NCI-H82 treated with DMSO at 0.1 percent for 48 hours (cell line): ENCODE data around the gene KRTAP22-2.

ENCODE experiments used
- DNase-seq: peaks from one replicate; lab custom pipeline; 2025; ENCODE audit not compliant: unreplicated experiment; lab: John Stamatoyannopoulos, UW

KRTAP22-2 gene

DNA sequence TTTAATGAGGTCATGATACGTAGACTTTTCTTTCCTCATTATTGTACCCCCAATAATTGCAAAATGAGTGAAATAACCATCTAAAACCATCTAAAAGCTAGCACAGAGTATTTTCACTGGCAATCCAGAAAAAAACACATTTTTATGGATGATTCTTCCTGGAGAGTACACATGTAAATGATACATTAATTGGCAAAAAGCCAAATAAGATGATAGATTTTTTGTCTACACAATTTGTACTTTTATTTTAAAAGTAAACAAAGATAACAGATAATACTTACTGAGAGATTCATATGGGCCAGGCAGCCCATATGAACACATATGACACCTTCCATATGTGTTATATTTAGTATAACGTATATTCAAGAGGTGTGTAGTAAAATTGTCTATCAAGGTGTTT lies 26.6 kb downstream of the KRTAP22-2 start:
- DNase-seq = no peak

DNA sequence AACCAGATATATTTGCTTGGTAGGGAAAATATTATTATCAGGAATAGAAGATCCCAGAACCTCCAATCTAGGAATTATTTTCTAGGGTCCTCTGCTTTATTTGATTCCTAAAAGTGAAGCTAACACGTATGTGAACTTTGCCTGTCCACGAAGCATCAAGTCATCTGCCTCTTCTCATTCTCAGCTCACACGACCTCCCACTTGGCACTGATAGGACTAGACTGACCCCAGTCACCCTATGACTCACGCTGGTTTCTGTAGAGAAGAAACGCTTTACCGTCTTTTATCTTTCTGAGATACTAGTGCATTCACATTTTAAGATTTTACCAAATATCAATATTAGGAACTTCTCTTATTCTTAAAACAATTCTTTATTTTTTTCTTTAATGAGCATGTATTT lies 27.1 kb downstream of the KRTAP22-2 start:
- DNase-seq = no peak

DNA sequence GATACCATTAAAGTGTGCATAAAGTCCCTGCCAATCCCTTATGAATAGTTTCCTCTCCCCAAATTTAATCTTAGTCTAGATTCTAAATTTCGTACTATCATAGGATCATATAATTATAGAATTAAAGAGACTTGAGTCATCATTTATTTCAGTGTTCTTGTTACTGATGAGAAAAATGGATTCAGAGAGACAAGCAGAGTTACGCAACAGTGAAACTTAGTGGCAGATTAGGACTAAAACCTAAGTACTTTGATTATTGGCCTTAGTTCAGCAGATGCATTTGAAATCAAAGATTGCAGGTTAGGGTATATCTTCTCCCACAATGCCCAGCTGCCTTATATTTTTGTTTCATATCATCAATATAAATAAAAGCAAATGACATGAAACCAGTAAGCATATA lies 28.2 kb downstream of the KRTAP22-2 start:
- no peak for DNase-seq

DNA sequence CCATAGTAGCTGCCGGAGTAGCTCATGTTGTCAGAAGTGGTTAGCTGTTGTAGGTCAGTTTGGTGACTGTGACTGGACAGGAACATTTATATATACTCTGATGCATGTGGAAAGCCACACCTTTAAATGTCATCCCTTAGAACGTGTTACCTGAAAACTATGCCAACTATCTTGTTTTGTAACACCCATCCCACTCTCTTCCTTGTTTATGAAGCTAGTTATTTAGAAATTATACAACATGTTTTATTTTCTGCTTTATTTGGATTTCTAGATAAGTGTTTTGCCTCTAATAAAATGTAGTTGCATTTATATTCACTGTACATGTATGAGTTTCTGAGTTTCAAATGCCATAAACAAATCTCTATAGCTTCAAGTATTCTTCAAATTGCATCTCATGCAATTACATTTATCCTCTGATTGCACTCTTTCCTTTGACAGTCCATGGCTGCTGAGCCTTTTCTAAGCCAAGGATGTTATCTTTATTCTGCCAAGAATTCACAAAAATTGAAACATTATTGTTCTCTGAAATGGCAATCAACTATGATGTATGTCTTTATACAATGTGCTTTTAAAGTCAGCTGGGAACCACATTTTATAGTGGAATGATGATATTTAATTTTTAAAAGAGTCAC lies 28.8 kb downstream of the KRTAP22-2 start, which contains the start of gene KRTAP19-7:
Gene KRTAP19-7 (minus strand): TSS at position 51 of the 632 bp plus-strand sequence. CDS start 25 bp downstream, at position 26.
- no peak for DNase-seq

DNA sequence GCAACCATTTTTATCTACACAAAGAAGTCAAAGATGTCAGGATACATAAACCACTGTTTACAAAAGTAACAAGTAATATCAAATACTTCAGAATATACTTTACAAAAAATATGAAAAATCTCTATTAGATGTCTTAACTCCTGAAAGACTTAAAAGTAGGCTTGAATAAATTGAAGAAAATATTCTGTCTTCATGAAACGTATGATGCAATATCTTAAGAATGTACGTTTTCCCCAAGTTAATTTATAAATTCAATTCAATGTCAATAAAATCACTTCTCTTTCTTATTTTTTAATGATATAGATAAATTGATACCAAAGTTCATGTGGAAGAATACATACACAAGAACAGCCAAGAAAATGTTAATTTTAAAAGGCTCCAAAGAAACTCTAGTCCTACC lies 35.1 kb downstream of the KRTAP22-2 start:
- no peak for DNase-seq

DNA sequence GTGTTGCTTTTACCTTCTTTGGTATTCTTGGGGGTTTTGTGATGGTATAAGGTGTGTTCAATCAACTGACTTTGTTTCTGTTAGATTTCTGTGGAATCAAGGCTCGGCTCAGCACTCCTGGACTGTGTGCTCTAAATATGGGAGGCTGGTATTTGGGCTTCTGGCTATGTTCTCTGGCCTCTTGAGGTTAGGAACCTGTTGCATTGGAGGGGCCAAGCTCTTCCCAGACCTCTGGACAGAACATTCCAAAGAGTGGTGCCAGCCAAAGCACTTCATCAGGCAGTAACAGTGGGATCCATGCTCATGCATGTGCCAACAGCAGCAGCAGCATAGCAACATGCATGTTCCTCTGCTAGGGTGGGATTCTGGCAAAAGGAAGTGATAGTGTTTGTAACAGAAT lies 37.4 kb downstream of the KRTAP22-2 start:
- DNase-seq = no peak

DNA sequence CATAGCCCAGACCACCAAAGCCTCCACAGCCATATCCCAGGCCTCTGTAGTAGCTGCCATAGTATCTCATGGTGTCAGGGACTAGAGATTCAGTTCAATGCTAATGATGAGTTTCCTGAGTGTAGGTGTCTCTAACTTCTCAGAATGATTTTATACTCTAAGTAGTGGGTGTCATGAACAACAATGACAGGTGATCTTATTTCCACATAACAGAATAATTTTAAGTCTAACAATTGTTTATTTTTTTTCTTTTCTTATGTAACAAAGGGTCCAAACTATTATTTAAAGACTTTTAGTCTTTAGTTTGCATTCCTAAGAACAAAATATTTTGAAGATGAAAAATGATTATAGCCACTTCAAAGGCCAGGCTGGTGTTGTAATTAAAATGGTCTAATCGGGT lies 48.4 kb downstream of the KRTAP22-2 start, which contains the start of gene KRTAP19-6:
Gene KRTAP19-6 (minus strand): TSS at position 101 of the 400 bp plus-strand sequence. CDS start 31 bp downstream, at position 70.
- DNase-seq = no peak
